SK-N-SH (cell line): ENCODE results near the gene NPS. TPM values are rescaled to one million over a fixed set of nuclear protein-coding genes. Genes with fewer than 3 reads are reported as not detected.

Experiments used
- CTCF ChIA-PET: fragments of 300-600, 350-600 bp; formaldehyde crosslinking; extraction: SDS; loops from one replicate; lab custom pipeline; 2021; lab: Yijun Ruan, JAX
- POLR2A ChIA-PET: fragments of 350-600 bp; sonication (Branson Sonifier 250); formaldehyde crosslinking; extraction: SDS; loops from one replicate; lab custom pipeline; 2020; ENCODE audit warnings: antibody characterized with exemption, inconsistent platforms; lab: Yijun Ruan, JAX
- DNase-seq: peaks from one replicate; pipeline ENCODE4 v3.0.0; 2012
- H2AFZ ChIP-seq: fragments of 200-600 bp; sonication (generic); 2 replicates; pipeline ENCODE4 v1.8.1; 2016; ENCODE audit warnings: antibody characterized with exemption, mild to moderate bottlenecking, low read depth
- H3F3A ChIP-seq: fragments of 200-600 bp; sonication (generic); replicated peaks from 2 replicates; pipeline ENCODE3; 2016; ENCODE audit warnings: antibody characterized with exemption, mild to moderate bottlenecking; ENCODE audit not compliant: insufficient read depth
- H3K27ac ChIP-seq, 2 experiments: fragments of 200-500 bp in 1 of 2; fragments of 200-600 bp in 1 of 2; sonication (Bioruptor generic) in 1 of 2; sonication (generic), shearing (Covaris generic) in 1 of 2; 2 replicates each; pipeline versions ENCODE4 v1.5.1 to v1.6.1; 2014 to 2016; ENCODE audit warnings: low read depth in 2 of 2, inconsistent platforms in 1 of 2, low read length in 1 of 2, mild to moderate bottlenecking in 1 of 2, mixed read lengths in 1 of 2
- H3K27me3 ChIP-seq: fragments of 200-600 bp; sonication (generic), shearing (Covaris generic); 2 replicates; pipeline ENCODE4 v1.6.1; 2016; ENCODE audit warnings: mixed run types; ENCODE audit not compliant: insufficient read depth
- H3K36me3 ChIP-seq, 2 experiments: fragments of 200-500 bp in 1 of 2; fragments of 200-600 bp in 1 of 2; sonication (Bioruptor generic) in 1 of 2; sonication (generic) in 1 of 2; replicated peaks in 1 of 2; 2 replicates each; pipeline versions ENCODE3 to v1.5.1; 2014 to 2016; ENCODE audit warnings: low read length in 1 of 2, mild to moderate bottlenecking in 1 of 2; ENCODE audit not compliant: insufficient read depth in 2 of 2, control insufficient read depth in 1 of 2
- H3K4me1 ChIP-seq, 2 experiments: fragments of 200-500 bp in 1 of 2; fragments of 200-600 bp in 1 of 2; sonication (Bioruptor generic) in 1 of 2; sonication (generic), shearing (Covaris generic) in 1 of 2; 2 replicates each; pipeline versions ENCODE4 v1.5.1 to v1.6.1; 2014 to 2016; ENCODE audit warnings: low read depth in 1 of 2, low read length in 1 of 2, mixed run types in 1 of 2; ENCODE audit not compliant: insufficient read depth in 2 of 2, control insufficient read depth in 1 of 2
- H3K4me2 ChIP-seq: fragments of 200-600 bp; sonication (generic), shearing (Covaris generic); 2 replicates; pipeline ENCODE4 v1.6.1; 2017; ENCODE audit warnings: mixed run types
- H3K4me3 ChIP-seq, 2 experiments: fragments of 200-500 bp in 1 of 2; fragments of 200-600 bp in 1 of 2; sonication (Bioruptor generic) in 1 of 2; sonication (generic), shearing (Covaris generic) in 1 of 2; 2 replicates each; pipeline versions ENCODE4 v1.5.1 to v1.8.1; 2014 to 2016; ENCODE audit warnings: low read depth in 2 of 2, inconsistent platforms in 1 of 2, low read length in 1 of 2, mild to moderate bottlenecking in 1 of 2, mixed read lengths in 1 of 2, moderate library complexity in 1 of 2
- H3K79me2 ChIP-seq: fragments of 200-600 bp; sonication (generic); 2 replicates; pipeline ENCODE4 v1.8.1; 2017; ENCODE audit warnings: mild to moderate bottlenecking; ENCODE audit not compliant: insufficient read depth
- H3K9ac ChIP-seq: fragments of 200-600 bp; sonication (generic); 2 replicates; pipeline ENCODE4 v1.6.1; 2017; ENCODE audit warnings: mixed run types
- H3K9me2 ChIP-seq: fragments of 200-600 bp; sonication (generic); 2 replicates; pipeline ENCODE4 v1.6.1; 2017; ENCODE audit warnings: mixed run types
- H3K9me3 ChIP-seq: fragments of 200-600 bp; sonication (generic); 2 replicates; pipeline ENCODE4 v1.6.1; 2017; ENCODE audit warnings: mixed run types, mild to moderate bottlenecking, moderate library complexity
- H4K20me1 ChIP-seq: fragments of 200-600 bp; sonication (generic); 2 replicates; pipeline ENCODE4 v1.6.1; 2017; ENCODE audit warnings: mild to moderate bottlenecking, mixed run types; ENCODE audit not compliant: insufficient read depth
- REST ChIP-seq: IDR thresholded peaks from 2 replicates; pipeline ENCODE4 v1.6.1; 2012; ENCODE audit warnings: mild to moderate bottlenecking, low read depth, low read length, moderate library complexity
- RXRA ChIP-seq: IDR thresholded peaks from 2 replicates; pipeline ENCODE4 v1.4.0; 2012; ENCODE audit warnings: low read depth, mild to moderate bottlenecking, borderline replicate concordance
- WGBS: methylation state at CpG from one replicate; pipeline ENCODE4 v1.1.6; 2017; ENCODE audit warnings: low lambda C conversion rate; 5-methylcytosine and 5-hydroxymethylcytosine counted together
- polyA plus RNA-seq, 3 experiments: library from polyadenylated mRNA; depleted of rRNA; stranded (reverse); fragments of >200 nt; gene quantifications; 2 replicates each; pipeline ENCODE4 v1.2.3, GENCODE V29; 2012

The NPS gene
- polyA plus RNA-seq, 1 of the 3 experiments (the other 2 are of a cell fraction): not detected

- WGBS: 48% methylated on average over 10 of the region's 11 CpGs
- no peaks in the 10 kb centered on the region for H3F3A ChIP-seq
- H2AFZ ChIP-seq: no peak overlapping the region
- no peaks in the 10 kb centered on the region for H3K4me1 ChIP-seq
- TF ChIP-seq REST: peak; percentile 78; the same call in 1 of the 2 replicates
- no peak for TF ChIP-seq RXRA
- H3K79me2 ChIP-seq: no peaks in the 10 kb centered on the region
- CTCF ChIA-PET: no interaction called here
- no peak overlapping the region for H3K4me2 ChIP-seq
- POLR2A ChIA-PET: no interaction called here
- no peaks in the 10 kb centered on the region for H3K27me3 ChIP-seq
- H3K27ac ChIP-seq: no peak overlapping the region
- no peak overlapping the region for H3K9ac ChIP-seq
- no peaks in the 10 kb centered on the region for H3K9me3 ChIP-seq
- no peaks in the 10 kb centered on the region for H4K20me1 ChIP-seq
- no peak for DNase-seq
- no peak overlapping the region for H3K4me3 ChIP-seq
- H3K36me3 ChIP-seq: no peaks in the 10 kb centered on the region
- no peaks in the 10 kb centered on the region for H3K9me2 ChIP-seq
Measured at GRCh38 chr10:127600479-127600878, 51.4 kb downstream of the NPS start.

Other genes starting within 250 kb of the NPS start
- gene FOXI2, start 187.9 kb downstream of the NPS start, polyA plus RNA-seq (2012; rRNA removed): not detected in 2 replicates